Hepatocyte (in vitro differentiated cells): ENCODE results near the gene COASY. TPM values are rescaled to one million over a fixed set of nuclear protein-coding genes. Genes with fewer than 3 reads are reported as not detected.
"Not testable (repeated sequence)": the region's sequence is repeated elsewhere in the genome, so short reads cannot be mapped to it uniquely, and the experiment has no call there.

Source experiments
- DNase-seq: peaks from one replicate; pipeline ENCODE4 v3.0.0-alpha.2; 2016; ENCODE audit warnings: low spot score
- H2AFZ ChIP-seq: fragments of 200-600 bp; sonication (generic); 2 replicates; pipeline ENCODE4 v1.6.0; 2016; ENCODE audit warnings: antibody characterized with exemption, mild to moderate bottlenecking
- H3K27ac ChIP-seq: fragments of 200-600 bp; sonication (generic); 2 replicates; pipeline ENCODE4 v1.5.1; 2016; ENCODE audit warnings: mild to moderate bottlenecking
- H3K27me3 ChIP-seq: fragments of 200-600 bp; sonication (generic); 2 replicates; pipeline ENCODE4 v1.6.1; 2016
- H3K36me3 ChIP-seq: fragments of 200-600 bp; sonication (generic); replicated peaks from 2 replicates; pipeline ENCODE4 v1.5.1; 2016; ENCODE audit warnings: low read depth; ENCODE audit not compliant: insufficient read depth
- H3K4me1 ChIP-seq: fragments of 200-600 bp; sonication (generic); 2 replicates; pipeline ENCODE4 v1.5.1; 2016; ENCODE audit warnings: mild to moderate bottlenecking, moderate library complexity; ENCODE audit not compliant: insufficient read depth
- H3K4me2 ChIP-seq: fragments of 200-600 bp; sonication (generic); 2 replicates; pipeline ENCODE4 v1.6.0; 2016
- H3K4me3 ChIP-seq: fragments of 200-600 bp; sonication (generic); 2 replicates; pipeline ENCODE4 v1.5.1; 2016; ENCODE audit warnings: mild to moderate bottlenecking
- H3K79me2 ChIP-seq: fragments of 200-600 bp; sonication (generic); 2 replicates; pipeline ENCODE4 v1.6.0; 2017; ENCODE audit warnings: mild to moderate bottlenecking
- H3K9me2 ChIP-seq: fragments of 200-600 bp; sonication (generic); replicated peaks from 2 replicates; pipeline ENCODE4 v1.6.0; 2017; ENCODE audit warnings: mild to moderate bottlenecking; ENCODE audit not compliant: insufficient read depth
- H3K9me3 ChIP-seq: fragments of 200-600 bp; sonication (generic); 2 replicates; pipeline ENCODE4 v1.5.1; 2016; ENCODE audit warnings: low read depth, mild to moderate bottlenecking
- H4K20me1 ChIP-seq: fragments of 200-600 bp; sonication (generic); 2 replicates; pipeline ENCODE4 v1.6.0; 2016; ENCODE audit warnings: mild to moderate bottlenecking; ENCODE audit not compliant: insufficient read depth, poor library complexity, severe bottlenecking
- EZH2 ChIP-seq: fragments of 200-600 bp; sonication (generic); IDR thresholded peaks from 2 replicates; pipeline ENCODE4 v1.6.1; 2016; ENCODE audit warnings: antibody characterized with exemption, mild to moderate bottlenecking, borderline replicate concordance
- EZH2phosphoT487 ChIP-seq: fragments of 200-600 bp; sonication (generic); IDR thresholded peaks from one replicate; pipeline ENCODE4 v1.6.1; 2018; ENCODE audit warnings: antibody characterized with exemption, mild to moderate bottlenecking, low read depth, moderate library complexity; ENCODE audit not compliant: unreplicated experiment, severe bottlenecking
- WGBS: methylation state at CpG from one replicate; pipeline ENCODE4 v1.1.6; 2016; ENCODE audit warnings: low lambda C conversion rate; ENCODE audit errors: missing lambda C conversion rate; 5-methylcytosine and 5-hydroxymethylcytosine counted together
- polyA plus RNA-seq: library from polyadenylated mRNA; unstranded; fragments of >200 nt; fragmentation: Nextera tagmentation; extraction: Ambion mirVana; gene quantifications from 2 replicates; pipeline ENCODE4 v1.2.1, GENCODE V29; 2016
- total RNA-seq: library from RNA; depleted of rRNA; stranded (reverse); fragments of >200 nt; gene quantifications from 2 replicates; pipeline ENCODE4 v1.2.3, GENCODE V29; 2014
- TF ChIP-seq, protein P1 (sequence below): fragments of 200-600 bp; sonication (generic); IDR thresholded peaks from 2 replicates; pipeline ENCODE4 v1.5.1; 2016; ENCODE audit warnings: antibody characterized with exemption, mild to moderate bottlenecking; ENCODE audit not compliant: poor library complexity

The COASY gene
- total and polyA plus RNA-seq, 2 experiments from 2014 or later = 33.9 to 91.6 TPM

DNA sequence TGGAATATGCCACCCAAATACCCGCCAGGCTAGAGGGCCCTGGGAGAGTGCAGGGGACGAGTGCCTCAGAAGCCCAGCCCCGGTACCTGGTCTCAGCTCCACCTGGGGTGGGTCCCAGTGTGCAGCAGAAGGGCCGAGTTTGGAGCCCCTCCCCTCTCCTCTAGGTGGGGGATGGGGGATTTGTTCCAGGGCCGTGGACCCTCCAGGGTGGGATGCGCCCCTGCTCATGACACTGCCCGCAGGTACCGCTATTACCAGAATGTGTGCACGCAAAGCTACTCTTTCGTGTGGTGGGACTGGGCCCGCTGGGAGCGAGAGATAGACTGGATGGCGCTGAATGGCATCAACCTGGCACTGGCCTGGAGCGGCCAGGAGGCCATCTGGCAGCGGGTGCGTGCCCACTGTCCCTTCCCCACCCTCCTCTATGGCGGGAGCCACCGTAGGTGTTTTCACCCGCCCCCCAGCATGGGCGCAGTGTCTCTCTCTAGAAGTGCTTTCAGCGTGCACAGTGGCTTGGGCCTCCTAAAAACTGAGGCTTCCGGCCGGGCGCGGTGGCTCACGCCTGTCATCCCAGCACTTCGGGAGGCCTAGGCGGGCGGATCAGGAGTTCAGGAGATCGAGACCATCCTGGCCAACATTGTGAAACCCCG lies 24.7 kb upstream of the COASY start:
- DNase-seq = peak; percentile 7
- H3K36me3 ChIP-seq = no peaks in the 10 kb centered on the region
- peaks cover 25% of the 10 kb centered on the region for H3K79me2 ChIP-seq
- peaks cover 16% of the 10 kb centered on the region for H3K4me1 ChIP-seq
- no peaks in the 10 kb centered on the region for H3K27me3 ChIP-seq
- 89% methylated on average over 31 of the region's 31 CpGs for WGBS
- H3K27ac ChIP-seq = peak overlapping the region; percentile 77
- peak overlapping the region; percentile 85 for H3K4me3 ChIP-seq
- H3K9me3 ChIP-seq = no peaks in the 10 kb centered on the region
- no peaks in the 10 kb centered on the region for H4K20me1 ChIP-seq
- no peaks in the 10 kb centered on the region for H3K9me2 ChIP-seq
- H2AFZ ChIP-seq = no peak overlapping the region
- TF ChIP-seq EZH2 (no peak), EZH2phosphoT487 (no peak)
- TF ChIP-seq, protein P1, sequence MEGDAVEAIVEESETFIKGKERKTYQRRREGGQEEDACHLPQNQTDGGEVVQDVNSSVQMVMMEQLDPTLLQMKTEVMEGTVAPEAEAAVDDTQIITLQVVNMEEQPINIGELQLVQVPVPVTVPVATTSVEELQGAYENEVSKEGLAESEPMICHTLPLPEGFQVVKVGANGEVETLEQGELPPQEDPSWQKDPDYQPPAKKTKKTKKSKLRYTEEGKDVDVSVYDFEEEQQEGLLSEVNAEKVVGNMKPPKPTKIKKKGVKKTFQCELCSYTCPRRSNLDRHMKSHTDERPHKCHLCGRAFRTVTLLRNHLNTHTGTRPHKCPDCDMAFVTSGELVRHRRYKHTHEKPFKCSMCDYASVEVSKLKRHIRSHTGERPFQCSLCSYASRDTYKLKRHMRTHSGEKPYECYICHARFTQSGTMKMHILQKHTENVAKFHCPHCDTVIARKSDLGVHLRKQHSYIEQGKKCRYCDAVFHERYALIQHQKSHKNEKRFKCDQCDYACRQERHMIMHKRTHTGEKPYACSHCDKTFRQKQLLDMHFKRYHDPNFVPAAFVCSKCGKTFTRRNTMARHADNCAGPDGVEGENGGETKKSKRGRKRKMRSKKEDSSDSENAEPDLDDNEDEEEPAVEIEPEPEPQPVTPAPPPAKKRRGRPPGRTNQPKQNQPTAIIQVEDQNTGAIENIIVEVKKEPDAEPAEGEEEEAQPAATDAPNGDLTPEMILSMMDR = no peak
- peak overlapping the region; percentile 99 for H3K4me2 ChIP-seq

DNA sequence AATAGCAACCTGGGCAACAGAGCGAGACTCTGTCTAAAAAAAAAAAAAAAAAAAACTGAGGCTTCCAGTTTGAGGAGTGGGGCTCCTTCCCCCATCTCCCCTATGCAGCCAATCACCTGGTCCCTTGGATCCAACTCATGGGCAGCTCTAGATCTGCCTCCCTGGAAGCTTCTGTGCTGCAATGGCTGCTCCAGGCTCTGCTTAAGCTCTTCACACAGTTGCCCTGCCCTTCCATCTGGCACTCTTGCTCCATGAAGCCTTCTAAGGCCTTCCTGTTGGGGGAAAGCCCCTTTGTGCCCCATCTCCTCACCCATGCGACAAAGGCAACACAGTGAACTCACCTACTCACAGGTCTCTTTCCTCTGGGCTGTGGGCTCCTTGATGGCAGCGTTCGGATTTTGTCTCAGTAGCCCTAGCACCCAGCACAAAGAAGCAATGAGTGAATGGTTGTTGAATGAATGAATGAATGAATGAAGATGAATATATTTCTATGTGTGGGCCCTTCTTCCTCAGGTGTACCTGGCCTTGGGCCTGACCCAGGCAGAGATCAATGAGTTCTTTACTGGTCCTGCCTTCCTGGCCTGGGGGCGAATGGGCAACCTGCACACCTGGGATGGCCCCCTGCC lies 24.0 kb upstream of the COASY start:
- Histone ChIP-seq H3K27me3 (no peaks in the 10 kb centered on the region), H3K9me2 (no peaks in the 10 kb centered on the region), H3K4me1 (peaks cover 16% of the 10 kb centered on the region), H2AFZ (no peak overlapping the region), H3K27ac (no peak overlapping the region), H3K4me3 (no peak overlapping the region), H3K36me3 (no peaks in the 10 kb centered on the region), H3K79me2 (peaks cover 25% of the 10 kb centered on the region), H3K4me2 (no peak overlapping the region), H3K9me3 (no peaks in the 10 kb centered on the region), H4K20me1 (no peaks in the 10 kb centered on the region)
- DNase-seq = no peak
- WGBS = 95% methylated on average over 5 of the region's 5 CpGs
- no peak for TF ChIP-seq EZH2phosphoT487
- TF ChIP-seq, protein P1 = no peak
- no peak for TF ChIP-seq EZH2

DNA sequence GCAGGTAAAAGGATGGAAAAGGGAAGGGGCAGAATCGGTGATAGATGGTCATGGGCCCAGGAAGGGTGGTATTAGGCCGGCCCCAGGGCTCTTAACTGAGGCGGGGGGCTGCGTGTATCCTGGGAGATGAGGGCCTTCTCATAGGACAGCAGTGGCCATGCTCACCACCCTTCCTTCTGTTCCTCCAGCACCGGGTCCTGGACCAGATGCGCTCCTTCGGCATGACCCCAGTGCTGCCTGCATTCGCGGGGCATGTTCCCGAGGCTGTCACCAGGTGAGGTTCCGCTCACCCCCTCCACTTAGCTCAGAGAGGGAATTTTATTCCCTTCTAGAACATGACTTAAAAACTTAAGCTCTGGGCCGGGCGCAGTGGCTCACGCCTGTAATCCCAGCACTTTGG lies 23.5 kb upstream of the COASY start:
- peaks cover 24% of the 10 kb centered on the region for H3K79me2 ChIP-seq
- no peak overlapping the region for H2AFZ ChIP-seq
- peaks cover 16% of the 10 kb centered on the region for H3K4me1 ChIP-seq
- TF ChIP-seq EZH2phosphoT487 (no peak), EZH2 (no peak)
- TF ChIP-seq, protein P1 = no peak
- no peaks in the 10 kb centered on the region for H3K36me3 ChIP-seq
- 98% methylated on average over 14 of the region's 14 CpGs for WGBS
- no peak overlapping the region for H3K4me2 ChIP-seq
- no peak overlapping the region for H3K27ac ChIP-seq
- H3K9me2 ChIP-seq = no peaks in the 10 kb centered on the region
- no peaks in the 10 kb centered on the region for H3K27me3 ChIP-seq
- no peaks in the 10 kb centered on the region for H4K20me1 ChIP-seq
- H3K4me3 ChIP-seq = no peak overlapping the region
- no peak for DNase-seq
- no peaks in the 10 kb centered on the region for H3K9me3 ChIP-seq

DNA sequence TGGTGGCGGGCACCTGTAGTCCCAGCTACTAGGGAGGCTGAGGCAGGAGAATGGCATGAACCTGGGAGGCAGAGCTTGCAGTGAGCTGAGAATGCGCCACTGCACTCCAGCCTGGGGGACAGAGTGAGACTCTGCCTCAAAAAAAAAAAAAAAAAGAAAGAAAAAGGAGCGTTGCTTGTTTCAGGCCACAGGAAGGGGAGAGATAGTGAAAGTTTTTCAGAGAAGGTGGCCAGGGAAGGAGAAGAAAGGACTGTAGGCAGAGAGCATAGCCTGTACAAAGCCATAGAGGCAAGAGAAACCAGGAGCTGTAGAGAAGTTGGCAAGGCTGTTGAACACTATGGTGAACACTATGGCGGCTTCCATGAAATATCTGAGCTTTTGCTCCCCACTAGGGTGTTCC lies 21.4 kb upstream of the COASY start:
- H3K4me2 ChIP-seq, H3K9me2 ChIP-seq, H3K9me3 ChIP-seq, DNase-seq, H3K36me3 ChIP-seq, H2AFZ ChIP-seq, H3K4me3 ChIP-seq, H3K27me3 ChIP-seq, H4K20me1 ChIP-seq: not testable (repeated sequence)
- peaks cover 12% of the 10 kb centered on the region for H3K4me1 ChIP-seq
- H3K27ac ChIP-seq = peak overlapping the region; percentile 89
- WGBS = 97% methylated on average over 4 of the region's 4 CpGs
- peaks cover 18% of the 10 kb centered on the region for H3K79me2 ChIP-seq
